WERI-Rb-1 (cell line): ENCODE measurements around the gene PTPRN2.

Source experiments
- DNase-seq: peaks from one replicate; pipeline ENCODE4 v3.0.0-alpha.2; 2020
- H3K27ac ChIP-seq: fragments of 250-450 bp; sonication (Bioruptor Pico); 2 replicates; pipeline ENCODE4 v1.5.1; 2020; ENCODE audit warnings: mild to moderate bottlenecking, moderate library complexity
- H3K27me3 ChIP-seq: fragments of 250-450 bp; sonication (Bioruptor Pico); 2 replicates; pipeline ENCODE4 v1.5.1; 2021; ENCODE audit warnings: mild to moderate bottlenecking, low read depth, moderate library complexity; ENCODE audit not compliant: insufficient read depth, severe bottlenecking
- H3K36me3 ChIP-seq: fragments of 250-450 bp; sonication (Bioruptor Pico); 2 replicates; pipeline ENCODE4 v1.5.1; 2020; ENCODE audit warnings: mild to moderate bottlenecking, moderate library complexity
- H3K4me3 ChIP-seq: 2 replicates; pipeline ENCODE4 v1.5.1; 2011; ENCODE audit warnings: low read depth, mild to moderate bottlenecking, control low read depth, low read length
- H3K9me3 ChIP-seq: fragments of 250-450 bp; sonication (Bioruptor Pico); 2 replicates; pipeline ENCODE4 v1.5.1; 2021; ENCODE audit warnings: mild to moderate bottlenecking, moderate library complexity; ENCODE audit not compliant: severe bottlenecking
- TF ChIP-seq, protein P1 (sequence below): IDR thresholded peaks from 2 replicates; pipeline ENCODE4 v1.5.1; 2011; ENCODE audit warnings: low read depth, mild to moderate bottlenecking, control low read depth, inconsistent platforms, low read length

Gene PTPRN2

DNA sequence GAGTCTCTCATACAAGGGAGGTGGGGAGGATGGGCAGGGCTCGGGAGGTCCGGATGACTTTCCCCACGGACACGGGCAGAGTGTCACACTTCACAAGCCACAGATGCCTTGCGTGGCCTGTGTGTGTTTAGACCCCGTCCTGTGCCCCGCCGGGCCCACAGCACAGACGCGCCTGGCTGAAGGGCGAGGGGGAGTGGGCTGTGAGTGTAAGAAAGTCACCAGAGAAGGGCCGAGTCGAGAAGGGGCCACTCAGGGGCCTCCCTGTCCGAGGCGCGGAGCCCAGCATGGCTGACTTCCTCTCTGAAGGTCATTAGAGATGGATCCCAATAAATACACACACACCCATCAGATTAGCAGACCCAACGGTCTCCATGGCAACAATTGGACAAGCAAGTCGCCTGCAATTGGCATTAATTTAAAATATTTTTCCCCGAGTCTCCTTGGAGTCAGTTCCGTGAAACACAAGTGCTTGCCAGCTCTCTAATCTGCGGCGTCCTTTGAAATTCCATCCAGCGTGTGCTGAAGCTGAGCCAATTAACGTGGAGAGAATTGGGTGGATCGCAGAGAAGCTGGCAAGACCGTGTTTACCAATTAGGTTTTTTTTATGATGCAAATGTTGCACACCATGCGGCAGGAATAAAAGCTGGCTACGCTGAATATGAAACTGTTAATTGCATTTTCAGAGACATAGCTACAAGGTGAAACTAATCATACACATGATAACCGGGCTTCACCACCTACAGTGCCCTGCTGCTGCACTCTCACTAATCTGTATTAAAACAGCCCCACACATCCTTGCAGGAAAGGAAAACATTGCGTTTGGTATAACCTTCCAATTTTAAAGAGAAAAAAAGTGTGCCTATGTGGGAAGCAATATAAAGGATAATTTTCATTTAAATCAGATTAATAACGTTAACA is 571.2 kb downstream of the PTPRN2 start:
- H3K36me3 ChIP-seq: no peaks in the 10 kb centered on the region
- no peak for DNase-seq
- TF ChIP-seq, protein P1, sequence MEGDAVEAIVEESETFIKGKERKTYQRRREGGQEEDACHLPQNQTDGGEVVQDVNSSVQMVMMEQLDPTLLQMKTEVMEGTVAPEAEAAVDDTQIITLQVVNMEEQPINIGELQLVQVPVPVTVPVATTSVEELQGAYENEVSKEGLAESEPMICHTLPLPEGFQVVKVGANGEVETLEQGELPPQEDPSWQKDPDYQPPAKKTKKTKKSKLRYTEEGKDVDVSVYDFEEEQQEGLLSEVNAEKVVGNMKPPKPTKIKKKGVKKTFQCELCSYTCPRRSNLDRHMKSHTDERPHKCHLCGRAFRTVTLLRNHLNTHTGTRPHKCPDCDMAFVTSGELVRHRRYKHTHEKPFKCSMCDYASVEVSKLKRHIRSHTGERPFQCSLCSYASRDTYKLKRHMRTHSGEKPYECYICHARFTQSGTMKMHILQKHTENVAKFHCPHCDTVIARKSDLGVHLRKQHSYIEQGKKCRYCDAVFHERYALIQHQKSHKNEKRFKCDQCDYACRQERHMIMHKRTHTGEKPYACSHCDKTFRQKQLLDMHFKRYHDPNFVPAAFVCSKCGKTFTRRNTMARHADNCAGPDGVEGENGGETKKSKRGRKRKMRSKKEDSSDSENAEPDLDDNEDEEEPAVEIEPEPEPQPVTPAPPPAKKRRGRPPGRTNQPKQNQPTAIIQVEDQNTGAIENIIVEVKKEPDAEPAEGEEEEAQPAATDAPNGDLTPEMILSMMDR: no peak
- H3K4me3 ChIP-seq: no peak overlapping the region
- H3K27me3 ChIP-seq: no peaks in the 10 kb centered on the region
- H3K27ac ChIP-seq: no peak overlapping the region
- no peaks in the 10 kb centered on the region for H3K9me3 ChIP-seq

DNA sequence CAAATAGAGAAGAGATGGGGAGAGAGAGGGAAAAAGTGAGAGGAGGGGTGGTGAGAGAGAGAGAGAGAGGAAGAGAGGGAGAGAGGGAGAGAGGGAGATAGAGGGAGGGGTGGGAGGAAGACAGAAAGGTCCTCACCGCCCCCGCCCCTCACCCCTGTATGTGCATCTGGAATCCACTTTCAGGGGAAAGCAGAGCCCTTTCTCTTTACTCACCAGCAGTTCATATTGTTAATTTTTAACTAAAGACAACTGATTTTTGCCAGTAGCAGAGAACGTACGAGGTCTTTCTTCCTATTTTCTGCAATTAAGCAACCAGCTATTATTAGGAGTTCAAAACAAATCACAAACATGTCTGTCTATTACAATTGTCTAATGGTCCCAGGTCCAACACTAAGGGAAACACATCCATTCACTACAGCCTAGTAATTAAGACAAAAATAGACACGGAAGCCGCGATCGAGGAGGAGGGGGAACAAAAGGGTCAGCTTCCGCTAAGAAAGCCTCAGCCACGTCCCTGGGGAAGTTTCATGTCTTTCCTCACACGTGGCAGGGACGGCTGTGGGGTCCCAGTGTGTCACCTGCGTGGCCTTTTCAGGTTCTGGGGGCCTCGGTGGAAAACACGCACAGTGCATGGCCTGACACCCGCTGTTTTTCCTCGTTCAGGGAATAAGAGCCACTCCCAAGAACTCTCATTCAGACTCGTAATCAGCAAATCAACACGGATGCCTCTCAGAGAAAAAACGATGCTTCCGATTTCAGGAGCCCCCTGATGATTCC is 572.0 kb downstream of the PTPRN2 start:
- Histone ChIP-seq H3K4me3 (no peak overlapping the region), H3K27me3 (no peaks in the 10 kb centered on the region), H3K9me3 (no peaks in the 10 kb centered on the region), H3K27ac (no peak overlapping the region), H3K36me3 (no peaks in the 10 kb centered on the region)
- TF ChIP-seq, protein P1: no peak
- DNase-seq: no peak

DNA sequence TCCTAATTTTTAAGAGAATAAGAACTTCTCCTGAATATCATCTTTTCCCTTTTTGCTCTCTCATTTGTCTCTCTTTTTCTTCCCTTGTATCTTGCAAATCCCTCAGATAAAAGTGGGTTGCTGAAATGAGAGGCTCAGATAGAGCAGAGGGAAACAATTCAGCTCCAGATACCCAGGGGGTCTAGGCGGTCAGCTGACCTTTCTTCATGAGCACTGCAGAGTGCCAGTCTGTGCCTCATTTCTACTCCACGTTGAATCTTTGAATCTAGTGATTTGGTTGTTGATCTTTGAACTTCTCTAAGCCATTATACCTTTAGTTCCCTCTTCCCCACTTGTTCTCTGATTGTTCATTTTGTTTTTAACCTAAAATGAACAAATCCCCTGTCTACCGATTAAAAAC is 572.6 kb downstream of the PTPRN2 start:
- Histone ChIP-seq H3K9me3 (no peaks in the 10 kb centered on the region), H3K27ac (no peak overlapping the region), H3K4me3 (no peak overlapping the region), H3K27me3 (no peaks in the 10 kb centered on the region), H3K36me3 (no peaks in the 10 kb centered on the region)
- no peak for DNase-seq
- TF ChIP-seq, protein P1: no peak

DNA sequence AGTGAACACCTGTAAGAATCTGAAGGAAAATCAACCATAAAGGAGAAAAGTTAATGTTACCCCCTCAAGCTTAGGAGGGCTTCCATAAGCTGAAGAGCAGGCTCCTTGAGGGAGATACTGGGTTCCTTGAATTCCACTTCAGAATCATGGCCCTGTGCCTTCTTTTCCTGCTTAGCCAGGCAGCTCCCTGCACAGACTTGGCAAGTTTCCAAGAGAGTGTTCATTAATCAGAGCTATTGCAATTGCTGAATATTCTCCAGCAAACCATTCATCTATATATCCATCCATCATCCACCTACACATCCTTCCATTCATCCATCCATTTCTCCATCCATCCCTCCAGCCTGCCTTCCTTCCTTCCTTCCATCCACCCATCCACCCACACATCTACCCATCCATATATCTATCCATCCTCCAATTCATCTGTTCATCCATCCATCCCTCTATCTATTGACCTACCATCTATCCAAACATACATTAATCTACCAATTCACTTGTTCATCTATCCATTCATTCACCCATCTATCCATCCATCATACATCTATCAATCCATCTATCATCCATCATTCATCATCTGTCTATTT is 574.4 kb downstream of the PTPRN2 start:
- no peaks in the 10 kb centered on the region for H3K36me3 ChIP-seq

DNA sequence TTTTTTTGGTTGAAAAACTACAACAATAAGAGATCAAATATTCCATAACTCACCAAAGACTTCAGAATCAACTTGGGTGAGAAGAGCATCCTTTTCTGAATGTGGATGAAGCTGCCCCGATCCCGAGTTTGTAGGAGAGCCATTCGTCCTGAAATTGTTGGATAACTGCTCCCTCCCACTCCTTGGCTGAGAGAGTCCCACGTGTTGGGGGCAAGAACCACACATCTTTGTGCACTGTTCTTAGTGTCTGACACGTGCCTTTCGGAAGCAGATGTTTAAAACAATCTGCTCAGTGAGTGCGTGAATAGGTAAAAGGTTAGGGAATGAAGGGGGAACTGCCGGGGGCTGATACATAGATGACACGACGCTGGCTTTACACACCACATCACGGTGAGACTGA is 575.7 kb downstream of the PTPRN2 start:
- H3K9me3 ChIP-seq: no peaks in the 10 kb centered on the region
- TF ChIP-seq, protein P1: no peak
- H3K27ac ChIP-seq: no peak overlapping the region
- DNase-seq: no peak
- H3K36me3 ChIP-seq: no peaks in the 10 kb centered on the region
- H3K4me3 ChIP-seq: no peak overlapping the region
- no peaks in the 10 kb centered on the region for H3K27me3 ChIP-seq

More for the DNA sequence above, 574.4 kb downstream of the PTPRN2 start:
- DNase-seq: no peak
- Histone ChIP-seq H3K27ac (no peak overlapping the region), H3K27me3 (no peaks in the 10 kb centered on the region), H3K9me3 (no peaks in the 10 kb centered on the region), H3K4me3 (no peak overlapping the region)
- TF ChIP-seq, protein P1: no peak
